Measurements from ENCODE around the gene CSTF2T.

CSTF2T gene

DNA sequence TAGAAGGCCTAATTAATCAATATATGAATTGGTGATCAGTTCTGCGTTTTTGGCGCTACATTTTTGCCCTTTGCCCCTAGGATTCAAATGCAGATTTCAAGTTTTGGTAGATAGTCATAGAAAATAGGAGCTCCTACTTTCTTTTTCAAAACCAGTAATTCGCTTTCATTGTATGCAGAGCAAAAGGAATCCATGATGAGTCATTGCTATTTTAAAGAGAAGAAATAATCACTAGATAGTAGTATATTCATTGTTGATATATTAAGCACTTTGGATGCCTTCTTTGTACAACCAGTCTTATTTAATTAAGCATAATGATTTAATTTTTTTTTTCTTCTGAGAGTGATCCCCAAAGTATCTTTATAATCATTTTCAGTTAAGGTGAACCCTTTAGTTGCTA, 50.3 kb downstream of the CSTF2T start:
- no peak for DNase-seq (ENCODE audit: low spot score)
